HG03354 (cell line): Measurements from ENCODE around the gene GFOD1.
"Not testable (repeated sequence)": the region's sequence is repeated elsewhere in the genome, so short reads cannot be mapped to it uniquely, and the experiment has no call there.

ENCODE experiments used
- ATAC-seq: cut with Tn5 transposase; IDR thresholded peaks from one replicate; pipeline ENCODE4 v1.9.1; 2021; ENCODE audit warnings: mild to moderate bottlenecking; ENCODE audit not compliant: unreplicated experiment, poor library complexity, severe bottlenecking

The GFOD1 gene

DNA sequence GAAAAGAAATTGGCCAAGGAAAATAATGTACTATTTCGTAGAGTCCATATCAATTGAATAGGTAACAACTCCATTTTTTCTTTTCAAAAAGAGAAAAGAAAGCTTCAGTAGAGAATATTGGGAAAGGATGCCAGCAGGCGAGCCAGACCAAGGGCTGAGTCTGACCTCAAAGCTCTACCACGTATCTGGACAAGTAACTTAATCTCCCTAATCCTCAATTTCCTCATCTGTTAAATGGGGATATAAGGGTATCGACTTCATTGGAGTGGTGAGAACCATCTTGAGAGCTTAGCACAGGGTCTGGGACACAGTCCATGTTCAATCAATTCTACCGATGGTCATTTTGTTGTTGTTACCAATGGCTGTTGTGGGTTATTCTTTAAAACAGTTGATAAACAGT, 95.9 kb downstream of the GFOD1 start:
- no peak for ATAC-seq

DNA sequence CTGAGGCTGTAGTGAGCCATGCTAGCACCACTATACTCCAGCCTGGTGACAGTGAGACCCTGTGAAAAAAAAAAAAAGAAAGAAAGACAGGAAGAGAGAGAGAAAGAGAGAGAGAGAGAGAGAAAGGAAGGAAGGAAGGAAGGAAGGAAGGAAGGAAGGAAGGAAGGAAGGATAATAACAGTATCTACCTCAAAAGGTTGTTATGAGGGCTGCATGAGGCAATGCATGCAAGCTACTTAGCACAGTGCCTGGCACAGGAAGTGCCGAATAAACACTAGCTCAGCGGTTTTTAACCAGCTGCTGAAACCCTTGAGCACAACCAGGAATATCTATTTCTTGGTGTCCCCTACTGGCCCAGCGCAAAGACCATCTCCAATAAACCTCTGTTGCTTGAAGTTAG, 96.7 kb downstream of the GFOD1 start:
- no peak for ATAC-seq

DNA sequence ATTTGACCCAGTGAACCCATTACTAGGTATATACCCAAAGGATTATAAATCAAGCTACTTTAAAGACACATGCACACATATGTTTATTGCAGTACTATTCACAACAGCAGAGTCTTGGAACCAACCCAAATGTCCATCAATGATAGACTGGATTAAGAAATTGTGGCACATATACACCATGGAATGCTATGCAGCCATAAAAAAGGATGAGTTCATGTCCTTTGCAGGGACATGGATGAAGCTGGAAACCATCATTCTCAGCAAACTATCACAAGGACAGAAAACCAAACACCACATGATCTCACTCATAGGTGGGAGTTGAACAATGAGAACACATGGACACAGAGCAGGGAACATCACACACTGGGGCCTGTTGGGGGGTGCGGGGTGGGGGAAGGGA, 98.2 kb downstream of the GFOD1 start:
- not testable (repeated sequence) for ATAC-seq

DNA sequence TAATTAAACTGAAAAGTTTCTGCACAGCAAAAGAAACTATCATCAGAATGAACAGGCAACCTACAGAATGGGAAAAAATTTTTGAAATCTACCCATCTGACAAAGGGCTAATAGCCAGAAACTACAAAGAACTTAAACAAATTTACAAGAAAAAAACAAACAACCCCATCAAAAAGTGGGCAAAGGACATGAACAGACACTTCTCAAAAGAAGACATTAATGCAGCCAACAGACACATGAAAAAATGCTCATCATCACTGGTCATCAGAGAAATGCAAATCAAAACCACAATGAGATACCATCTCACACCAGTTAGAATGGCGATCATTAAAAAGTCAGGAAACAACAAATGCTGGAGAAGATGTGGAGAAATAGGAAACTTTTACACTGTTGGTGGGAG, 98.6 kb downstream of the GFOD1 start:
- not testable (repeated sequence) for ATAC-seq

DNA sequence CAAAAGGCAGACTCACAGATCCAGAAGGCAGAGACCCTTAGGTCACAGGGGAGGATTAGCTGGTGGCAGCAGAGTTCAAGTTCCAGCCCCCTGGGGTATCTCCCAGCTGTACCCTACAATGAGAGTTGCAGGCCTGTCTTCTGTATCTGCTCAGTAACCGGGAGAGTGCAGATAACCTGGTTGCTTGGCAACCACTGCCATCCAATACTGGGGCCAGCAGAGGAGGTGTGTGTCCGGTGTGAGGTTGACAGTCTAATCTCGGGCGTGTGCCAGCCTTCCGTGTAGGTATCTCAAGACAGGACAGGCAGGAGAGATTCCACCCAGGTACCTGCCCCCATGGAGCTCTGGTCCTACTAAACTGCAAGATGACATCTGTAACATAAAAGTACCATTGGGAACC, 102.4 kb downstream of the GFOD1 start:
- ATAC-seq = no peak

DNA sequence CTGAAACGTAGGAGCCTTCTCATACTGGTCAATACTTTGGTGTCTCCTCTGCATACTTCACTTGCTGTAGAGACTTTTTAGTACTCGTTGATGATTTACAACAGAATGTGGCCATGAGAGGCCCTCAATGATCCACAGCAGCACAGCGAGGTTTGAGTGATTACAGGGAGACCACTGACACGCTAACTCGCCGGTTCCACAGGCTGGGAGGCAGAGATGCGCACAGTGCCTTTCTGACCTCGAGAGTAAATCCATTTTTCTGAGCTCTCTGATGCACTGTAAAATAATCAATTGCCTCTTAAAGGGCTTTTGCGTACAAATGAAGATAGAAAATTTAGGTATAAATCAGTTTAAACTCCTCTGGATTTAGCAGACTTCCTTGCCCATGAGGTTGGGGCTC, 102.9 kb downstream of the GFOD1 start:
- no peak for ATAC-seq

DNA sequence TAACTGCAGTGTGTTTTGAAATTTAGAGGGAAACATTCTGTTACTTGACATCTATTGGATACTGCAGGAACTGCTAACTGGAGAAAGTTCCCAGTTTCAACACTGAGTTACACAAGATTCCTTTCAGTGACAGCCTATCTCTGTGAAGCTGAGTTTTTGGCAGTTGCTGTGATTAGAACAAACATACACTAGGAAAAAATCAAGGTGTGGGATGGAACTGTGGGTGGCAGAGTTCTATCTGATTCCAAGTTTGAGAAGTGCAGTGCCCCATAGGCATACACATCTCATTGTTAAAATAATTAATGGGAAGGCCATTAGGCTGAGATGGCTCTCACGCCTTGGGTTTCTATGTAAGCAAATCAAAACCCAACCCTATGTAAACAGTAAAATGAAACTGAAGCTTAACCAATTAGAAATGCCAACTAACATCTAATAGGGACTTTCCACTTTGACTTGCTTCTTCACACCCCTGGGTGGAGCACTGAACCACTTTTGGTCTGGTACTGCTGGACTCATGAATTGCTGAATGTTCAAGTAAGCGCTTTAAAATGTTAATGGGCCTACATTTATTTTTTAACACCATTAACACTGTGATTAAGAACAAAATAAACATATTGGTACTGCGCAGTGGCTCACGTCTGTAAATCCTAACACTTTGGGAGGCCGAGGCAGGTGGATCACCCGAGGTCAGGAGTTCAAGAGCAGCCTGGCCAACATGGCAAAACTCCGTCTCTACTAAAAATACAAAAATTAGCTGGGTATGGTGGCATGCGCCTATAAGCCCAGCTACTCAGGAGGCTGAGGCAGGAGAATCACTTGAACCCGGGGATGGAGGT, 103.9 kb downstream of the GFOD1 start:
- ATAC-seq = peak; percentile 97

DNA sequence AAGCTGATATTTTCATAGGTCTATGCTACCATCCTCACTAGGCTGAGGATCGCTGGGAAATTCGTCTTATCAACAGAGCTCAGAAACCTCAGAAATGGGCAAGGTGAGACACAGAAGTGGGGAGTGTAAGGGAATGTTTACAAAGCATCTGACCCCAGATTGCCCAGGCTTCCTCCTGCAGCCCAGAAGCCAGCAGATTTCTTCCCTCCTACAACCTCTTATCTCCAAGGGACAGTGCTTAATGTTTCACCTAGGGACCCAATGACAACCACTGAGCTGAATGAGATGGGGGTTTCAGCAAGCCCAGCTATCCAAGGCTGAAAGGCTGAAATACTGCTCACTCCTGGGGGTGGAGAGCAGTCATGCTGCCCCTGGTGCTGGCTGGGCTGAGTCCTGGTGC, 106.6 kb downstream of the GFOD1 start:
- ATAC-seq = no peak

DNA sequence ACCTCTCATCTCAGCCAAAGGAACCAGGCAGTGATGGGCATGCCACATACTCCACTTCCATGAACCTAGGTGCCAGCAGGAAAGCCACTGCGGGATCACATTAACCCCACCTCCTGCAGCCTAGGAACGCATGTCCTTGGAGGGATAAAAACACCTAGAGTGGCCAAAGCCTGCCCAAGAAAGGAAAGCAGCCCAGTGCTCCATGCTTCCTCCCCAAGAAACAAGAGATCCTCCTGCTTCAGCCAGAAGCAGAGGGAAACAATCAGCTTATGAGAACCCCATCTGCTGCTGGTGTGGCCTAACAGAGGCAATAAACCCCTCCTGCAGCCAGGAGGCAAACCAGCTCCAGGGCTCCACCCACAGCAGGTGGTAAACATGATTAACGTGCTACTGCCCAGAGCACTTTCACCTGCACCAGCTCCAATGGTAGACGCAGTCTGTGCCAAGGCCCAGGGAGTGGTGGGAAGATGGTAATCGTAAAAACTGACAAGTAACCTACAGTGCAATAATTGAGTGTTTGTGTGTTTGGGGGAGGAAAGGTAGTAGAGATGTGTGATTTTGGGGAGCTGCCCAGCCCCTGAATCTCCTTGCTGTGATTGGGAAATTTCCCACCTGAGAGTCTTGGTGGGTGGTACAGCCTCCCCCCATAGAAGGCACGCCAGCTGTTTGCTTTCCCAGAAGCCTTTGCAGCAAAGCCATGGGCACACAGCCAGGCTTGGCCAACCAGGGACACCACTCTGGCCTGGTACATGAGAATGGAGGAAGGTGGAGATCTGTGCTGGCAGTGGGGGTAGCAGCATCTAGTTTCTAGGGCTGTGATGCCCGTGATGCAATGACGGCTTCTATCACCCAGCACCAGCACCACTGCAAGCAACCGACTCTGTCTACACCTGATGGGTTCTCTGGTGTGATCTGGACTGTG, 108.5 kb downstream of the GFOD1 start:
- ATAC-seq = no peak

DNA sequence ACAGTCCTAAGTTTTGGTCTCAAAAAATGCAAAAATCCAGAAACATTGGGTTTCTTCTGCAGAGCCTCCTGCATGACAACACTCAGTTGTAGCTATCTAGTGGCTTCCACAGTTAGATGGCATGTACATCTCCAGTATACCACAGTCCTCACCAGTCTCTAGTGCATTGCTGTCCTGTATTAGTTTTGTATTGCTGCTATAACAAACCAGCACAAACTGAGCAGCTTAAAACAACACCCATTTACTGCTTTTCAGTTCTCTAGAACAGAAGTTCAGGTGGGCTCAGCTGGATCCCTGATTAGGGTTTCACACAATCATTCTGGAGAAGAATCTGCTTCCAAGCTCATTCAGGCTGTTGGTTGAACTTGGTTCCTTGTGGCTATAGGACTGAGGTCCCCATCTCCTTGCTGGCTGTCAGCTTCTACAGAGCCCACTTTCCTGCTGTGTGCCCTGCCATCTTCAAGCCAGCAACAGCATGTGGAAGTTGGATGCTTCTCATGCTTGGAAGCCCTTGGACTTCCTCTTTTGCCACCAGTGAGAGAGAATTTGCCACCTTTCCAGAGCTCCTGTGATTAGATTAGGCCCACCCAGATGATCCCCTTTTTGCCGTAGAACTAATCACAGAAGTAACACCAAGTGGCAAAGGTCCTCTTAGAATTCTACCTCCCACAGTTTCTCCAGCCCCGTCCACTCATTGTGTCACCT, 110.2 kb downstream of the GFOD1 start:
- no peak for ATAC-seq

DNA sequence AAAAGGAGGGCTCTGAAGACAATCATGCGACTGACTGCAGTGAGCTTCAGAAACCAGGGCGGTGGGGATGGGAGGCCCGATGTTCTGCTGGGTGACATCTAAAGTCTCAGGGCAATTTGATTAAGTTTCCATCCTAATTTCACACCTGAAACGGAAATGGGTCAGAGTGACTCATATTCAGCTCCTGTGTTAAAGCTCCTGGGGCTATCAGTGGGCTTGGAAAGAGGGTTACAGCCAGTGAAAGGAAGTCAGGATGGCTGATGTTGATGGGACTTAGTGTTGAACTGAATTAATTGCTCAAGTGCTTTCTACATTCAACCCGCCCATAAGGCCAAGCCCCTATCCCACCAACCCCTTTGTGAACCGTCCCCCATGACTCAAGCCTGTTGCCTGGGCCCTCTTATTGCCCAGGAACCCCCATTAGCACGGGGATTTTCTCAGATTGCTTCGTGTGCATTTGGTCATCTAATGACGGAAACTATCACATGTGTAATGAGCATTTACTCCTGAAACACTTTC, 112.0 kb downstream of the GFOD1 start:
- peak; percentile 67 for ATAC-seq

DNA sequence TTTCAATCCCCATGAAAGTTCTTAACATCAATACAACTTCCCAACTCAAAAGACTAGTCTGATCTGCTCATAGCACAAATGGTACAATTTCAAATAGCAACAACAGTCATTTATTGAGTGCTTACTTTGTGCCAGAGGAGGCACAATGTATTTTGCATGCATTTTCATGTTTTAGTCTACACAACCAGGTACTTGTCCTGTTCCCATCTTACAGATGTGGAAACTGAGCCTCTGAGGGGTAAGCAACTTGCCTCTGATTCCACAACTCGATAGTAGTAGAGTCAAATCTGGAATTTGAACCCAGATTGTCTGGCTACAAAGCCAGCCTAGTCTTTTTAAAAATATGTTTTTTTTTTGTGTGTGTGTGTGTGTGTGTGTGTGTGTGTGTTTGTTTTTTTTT, 113.5 kb downstream of the GFOD1 start:
- no peak for ATAC-seq

DNA sequence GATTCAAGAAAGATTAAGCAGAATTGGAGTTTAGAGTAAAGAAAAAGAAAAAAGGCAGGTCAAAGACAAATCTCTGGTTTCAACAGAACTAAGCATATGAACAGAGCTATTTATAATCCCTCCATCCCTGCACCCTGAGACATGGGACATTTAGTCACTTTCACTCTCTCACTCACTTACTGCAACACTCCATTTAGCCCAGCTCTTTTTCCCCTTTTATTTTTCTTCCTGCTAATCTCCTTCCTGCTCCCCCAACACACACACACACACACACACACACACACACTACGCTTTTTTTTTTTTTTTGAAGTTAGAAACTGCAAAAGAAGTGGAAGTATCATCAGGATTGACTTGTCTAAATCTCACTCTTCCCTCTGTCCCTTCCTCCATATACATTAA, 113.9 kb downstream of the GFOD1 start:
- ATAC-seq = no peak

DNA sequence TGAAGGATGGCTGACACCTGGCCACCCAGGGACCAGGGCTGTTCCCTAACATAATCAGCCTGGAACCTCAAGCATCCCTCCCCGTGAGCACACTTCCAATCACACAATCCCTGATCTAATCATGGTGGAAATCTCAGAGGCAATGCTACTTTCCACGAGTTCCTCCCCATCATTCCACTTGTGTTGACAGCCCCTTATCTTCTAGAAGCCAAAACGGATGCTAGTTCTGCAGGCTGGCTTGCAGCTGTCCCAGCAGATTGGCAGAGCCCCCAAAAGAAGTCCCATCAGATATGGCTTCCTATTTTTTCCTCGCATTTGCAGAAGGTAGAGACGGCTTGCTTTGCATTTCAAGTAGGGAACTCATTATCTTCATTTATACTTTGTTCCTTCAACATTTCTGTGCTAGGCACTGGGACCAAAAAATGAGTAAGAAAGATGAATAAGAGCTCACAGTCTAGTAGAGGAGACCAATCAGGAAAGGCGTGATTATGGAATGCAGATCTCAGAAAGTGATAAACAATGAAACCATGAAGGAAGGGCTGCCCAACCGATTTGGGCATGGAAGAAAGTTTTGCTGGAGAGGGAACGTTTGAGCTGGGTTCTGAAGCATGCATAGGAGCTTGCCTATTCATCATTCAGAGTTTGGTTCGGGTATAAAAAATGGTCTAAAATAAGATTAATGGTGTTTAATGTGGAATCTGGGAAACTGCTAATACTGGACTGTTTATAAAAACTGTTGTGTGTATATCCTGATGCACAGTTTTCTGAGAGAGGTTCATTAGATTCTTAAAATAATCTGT, 114.5 kb downstream of the GFOD1 start:
- no peak for ATAC-seq

DNA sequence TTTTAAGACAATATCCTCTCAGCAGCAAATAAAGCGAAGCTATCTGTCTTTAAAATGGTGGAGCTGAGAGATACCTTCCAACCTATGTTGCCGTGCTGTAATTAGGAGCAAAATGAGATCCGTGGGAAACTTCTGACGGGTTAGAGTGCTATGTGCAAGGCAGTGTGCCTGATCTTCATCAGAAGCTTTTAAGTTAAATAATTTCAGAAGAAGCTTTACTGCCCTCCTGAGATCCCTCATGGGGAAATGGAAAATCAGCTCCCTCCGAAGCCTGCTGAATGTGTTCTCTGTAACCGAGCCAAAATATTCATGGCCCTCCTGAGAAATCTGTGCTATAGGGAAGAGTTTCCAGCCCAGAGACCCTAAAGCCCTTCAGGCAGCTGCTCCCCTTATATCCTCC, 115.3 kb downstream of the GFOD1 start:
- ATAC-seq = no peak

DNA sequence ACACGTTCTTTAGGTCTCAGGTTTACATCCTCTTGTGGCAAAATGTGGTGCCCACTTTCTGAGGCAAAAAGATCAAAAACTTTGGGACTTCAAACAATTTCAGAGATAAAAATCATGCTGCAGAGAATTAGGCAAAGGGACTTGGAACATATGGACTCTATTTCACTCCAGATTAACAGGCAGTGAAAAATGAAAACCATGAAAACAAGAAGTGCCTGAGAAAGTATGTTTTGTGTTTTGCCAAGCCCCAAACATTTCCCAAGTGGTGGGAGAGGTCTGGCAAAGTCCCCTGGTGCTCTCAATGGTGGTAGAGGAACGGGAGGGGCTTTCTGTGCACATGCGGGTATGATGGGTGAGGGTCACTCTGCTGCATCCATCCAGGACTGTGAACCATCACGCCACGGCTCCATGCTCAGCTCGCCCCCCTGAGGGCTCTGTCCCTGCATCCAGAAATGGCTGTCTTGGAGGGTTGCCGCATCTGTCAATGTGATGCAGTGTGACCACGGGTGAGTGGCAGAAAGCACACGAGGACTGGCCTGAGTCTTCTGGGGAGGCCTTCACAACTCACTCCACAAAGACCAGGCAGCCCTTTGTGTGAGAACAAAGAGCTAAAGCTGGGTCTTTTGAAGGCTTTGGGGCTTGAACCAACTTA, 115.9 kb downstream of the GFOD1 start:
- ATAC-seq = no peak

DNA sequence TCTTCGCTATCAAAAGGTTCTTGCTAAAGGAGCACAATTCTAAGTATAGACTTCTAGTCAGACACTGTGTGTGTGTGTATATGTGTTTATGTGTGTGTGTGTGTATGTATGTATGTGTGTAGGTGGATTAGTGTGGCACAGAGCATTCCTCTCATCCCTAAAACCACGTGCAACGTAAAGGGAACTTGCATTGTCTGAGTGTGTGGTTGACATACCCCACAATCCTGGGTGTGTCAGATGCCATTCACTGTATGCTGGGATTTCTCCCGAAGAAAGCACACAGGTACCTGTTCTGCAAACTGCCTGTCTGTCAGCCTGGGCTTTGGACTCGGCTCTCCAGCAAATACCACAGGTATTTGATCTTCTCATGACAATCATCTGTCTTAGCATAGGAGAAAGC, 116.8 kb downstream of the GFOD1 start:
- no peak for ATAC-seq

DNA sequence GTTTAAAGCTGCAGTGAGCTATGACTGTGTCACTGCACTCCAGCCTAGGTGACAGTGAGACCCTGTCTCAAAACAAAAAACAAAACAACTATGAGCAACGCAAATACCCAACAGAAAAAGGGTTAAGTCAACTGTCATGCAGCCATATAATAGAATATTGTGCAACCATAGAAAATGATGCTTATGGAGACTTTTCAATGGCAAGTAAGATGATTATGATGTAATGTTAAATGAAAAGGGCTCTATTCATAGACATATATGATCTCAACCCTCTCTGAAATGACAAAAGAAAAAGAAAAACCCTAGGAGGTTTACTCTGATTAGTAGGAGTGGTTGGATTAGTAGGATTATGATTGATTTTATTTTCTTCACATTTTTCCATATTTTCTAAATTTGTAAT, 117.8 kb downstream of the GFOD1 start:
- no peak for ATAC-seq

DNA sequence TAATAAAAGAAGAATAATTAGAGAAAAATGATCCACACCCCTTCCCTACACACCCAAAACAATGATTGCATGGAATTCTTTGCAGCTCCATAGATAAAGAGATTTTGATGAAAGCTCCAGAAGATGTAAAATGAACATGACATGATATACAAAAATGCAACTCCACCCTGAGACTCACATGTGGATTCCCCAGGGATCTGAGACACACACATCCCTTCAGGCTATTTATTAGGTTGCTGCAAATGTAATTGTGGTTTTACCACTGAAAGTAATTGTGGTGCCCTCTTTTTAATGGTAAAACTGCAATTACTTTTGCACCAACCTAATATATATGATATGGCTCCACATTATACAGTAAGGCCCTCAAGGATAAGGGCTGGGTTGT, 118.7 kb downstream of the GFOD1 start:
- no peak for ATAC-seq
